Stimulated activated CD4-positive, alpha-beta T cell treated with anti-CD3 and anti-CD28 coated beads, Interleukin-2, amount 100 ng/mL, for 4 hours (primary cell): ENCODE measurements around the gene CHAF1B.

Source experiments
- DNase-seq: peaks from one replicate; pipeline ENCODE4 v3.0.0-alpha.2; 2020; ENCODE audit warnings: low read depth

CHAF1B gene

DNA sequence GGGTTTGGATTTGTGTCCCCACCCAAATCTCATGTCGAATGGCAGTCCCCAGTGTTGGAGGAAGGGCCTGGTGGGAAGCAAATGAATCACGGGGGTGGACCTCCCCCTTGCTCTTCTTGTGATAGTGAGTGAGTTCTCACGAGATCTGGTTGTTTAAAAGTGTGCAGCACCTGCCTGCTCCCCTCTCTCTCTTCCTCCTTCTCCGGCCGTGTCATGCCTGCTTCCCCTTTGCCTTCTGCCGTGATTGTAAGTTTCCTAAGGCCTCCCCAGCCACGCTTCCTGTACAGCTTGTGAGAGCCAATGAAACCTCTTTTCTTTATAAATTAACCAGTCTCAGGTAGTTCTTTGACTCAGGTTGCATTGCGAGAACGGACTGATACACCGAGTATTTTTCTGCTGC lies 78.8 kb downstream of the CHAF1B start:
- no peak for DNase-seq

DNA sequence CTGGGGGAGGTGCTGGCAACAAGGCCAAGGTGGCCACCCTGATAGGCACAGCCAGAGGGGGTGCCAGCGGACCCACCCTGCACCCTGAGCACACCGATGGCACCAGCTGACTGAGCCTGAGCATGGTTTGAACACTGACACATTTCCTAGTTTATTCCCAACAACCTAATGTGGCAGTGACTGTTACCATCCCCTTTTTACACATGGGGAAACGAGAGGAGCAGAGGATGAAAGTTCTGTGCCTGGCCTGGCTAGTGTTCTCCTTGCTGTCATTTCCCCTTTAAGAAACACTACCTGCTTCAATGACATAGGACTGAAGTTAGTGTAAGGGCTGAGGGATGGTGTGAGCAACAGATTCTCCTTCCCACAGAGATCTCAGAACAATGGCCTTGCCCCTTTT lies 79.4 kb downstream of the CHAF1B start:
- no peak for DNase-seq

DNA sequence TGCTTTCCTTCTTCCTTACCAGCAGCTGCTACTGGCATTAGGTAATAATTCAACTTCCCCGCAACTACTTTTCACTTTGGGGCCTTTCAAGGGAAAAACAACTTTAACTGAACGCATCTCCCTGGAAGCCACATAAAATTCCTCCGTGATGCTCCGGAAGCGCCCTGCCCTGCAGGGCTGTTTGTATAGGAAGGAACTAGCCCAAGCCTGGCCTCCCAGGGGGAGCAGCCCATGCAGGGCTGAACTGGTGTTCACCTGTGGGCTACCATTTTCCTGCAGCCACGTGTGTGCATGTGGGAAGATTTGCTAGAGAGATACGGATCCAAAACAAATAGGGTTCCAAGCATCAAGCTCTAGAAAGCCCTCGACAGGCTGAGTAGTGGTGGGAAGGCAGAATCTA lies 80.3 kb downstream of the CHAF1B start:
- DNase-seq, result no peak

DNA sequence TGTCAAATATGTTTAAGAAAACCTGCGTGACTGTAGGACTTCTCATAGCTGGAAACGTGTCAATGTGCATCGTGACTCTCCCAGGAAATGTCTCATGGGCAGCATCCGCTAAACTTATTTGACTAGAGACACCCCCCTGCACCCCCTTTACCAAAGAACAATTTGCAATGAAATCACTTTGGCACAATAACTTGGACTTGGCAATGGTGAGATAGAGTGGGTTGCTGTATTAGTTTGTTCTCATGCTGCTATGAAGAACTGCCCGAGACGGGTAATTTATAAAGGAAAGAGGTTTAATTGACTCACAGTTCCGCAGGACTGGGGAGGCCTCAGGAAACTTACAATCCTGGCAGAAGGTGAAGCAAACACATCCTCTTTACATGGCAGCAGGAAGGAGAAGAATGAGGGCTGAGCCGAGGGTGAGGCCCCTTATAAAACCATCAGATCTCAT lies 80.9 kb downstream of the CHAF1B start:
- DNase-seq, result no peak
